ENCODE measurements around the gene KRT77. TPM values are rescaled to one million over a fixed set of nuclear protein-coding genes. Genes with fewer than 3 reads are reported as not detected.

The KRT77 gene
- total RNA-seq, 3 donors from 2014 or later (not counting 1 experiment from before 2014, with no cell fraction given): not detected

DNA sequence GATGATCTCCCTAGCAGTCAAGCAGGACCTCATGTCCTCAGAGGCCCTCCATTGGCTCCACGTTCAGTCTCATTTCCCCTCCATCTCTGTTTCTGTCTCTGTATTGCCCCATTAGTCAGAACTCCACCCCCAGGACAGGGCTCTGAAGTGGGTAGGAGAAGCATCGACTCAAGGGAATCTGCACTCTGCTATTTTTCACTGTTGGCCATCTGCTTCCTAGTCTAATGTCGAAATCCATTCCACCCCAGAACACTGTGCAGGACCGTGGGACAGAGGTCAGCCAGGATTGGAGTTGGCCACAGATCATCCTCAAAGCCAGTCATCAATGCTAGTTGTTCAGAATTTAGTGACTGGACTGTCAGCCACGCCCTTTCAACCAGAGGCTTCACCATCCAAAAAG, 10.1 kb downstream of the KRT77 start:
- TF ChIP-seq, protein P1, sequence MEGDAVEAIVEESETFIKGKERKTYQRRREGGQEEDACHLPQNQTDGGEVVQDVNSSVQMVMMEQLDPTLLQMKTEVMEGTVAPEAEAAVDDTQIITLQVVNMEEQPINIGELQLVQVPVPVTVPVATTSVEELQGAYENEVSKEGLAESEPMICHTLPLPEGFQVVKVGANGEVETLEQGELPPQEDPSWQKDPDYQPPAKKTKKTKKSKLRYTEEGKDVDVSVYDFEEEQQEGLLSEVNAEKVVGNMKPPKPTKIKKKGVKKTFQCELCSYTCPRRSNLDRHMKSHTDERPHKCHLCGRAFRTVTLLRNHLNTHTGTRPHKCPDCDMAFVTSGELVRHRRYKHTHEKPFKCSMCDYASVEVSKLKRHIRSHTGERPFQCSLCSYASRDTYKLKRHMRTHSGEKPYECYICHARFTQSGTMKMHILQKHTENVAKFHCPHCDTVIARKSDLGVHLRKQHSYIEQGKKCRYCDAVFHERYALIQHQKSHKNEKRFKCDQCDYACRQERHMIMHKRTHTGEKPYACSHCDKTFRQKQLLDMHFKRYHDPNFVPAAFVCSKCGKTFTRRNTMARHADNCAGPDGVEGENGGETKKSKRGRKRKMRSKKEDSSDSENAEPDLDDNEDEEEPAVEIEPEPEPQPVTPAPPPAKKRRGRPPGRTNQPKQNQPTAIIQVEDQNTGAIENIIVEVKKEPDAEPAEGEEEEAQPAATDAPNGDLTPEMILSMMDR (IDR thresholded peaks at IDR 0.05): no peak
- H3K36me3 Mint-ChIP-seq: no peaks in the 10 kb centered on the region
- no peaks in the 10 kb centered on the region for H3K9me3 Mint-ChIP-seq
- peaks cover 7% of the 10 kb centered on the region for H3K27me3 ChIP-seq (ENCODE audit: control insufficient read depth, insufficient read depth, low read length)
- H3K27ac Mint-ChIP-seq: no peak overlapping the region
- DNase-seq (no peak), ATAC-seq (no peak)
- intact Hi-C loops (cut with micrococcal nuclease): no loop called here
- no peak overlapping the region for H3K27ac ChIP-seq (ENCODE audit: low read length)
- no peaks in the 10 kb centered on the region for H3K36me3 ChIP-seq (ENCODE audit: control insufficient read depth, insufficient read depth, low read length)
- no peak overlapping the region for H3K4me3 ChIP-seq (ENCODE audit: low read length)
- no peaks in the 10 kb centered on the region for H3K9me3 ChIP-seq (ENCODE audit: control insufficient read depth, insufficient read depth, low read length)
- H3K4me3 Mint-ChIP-seq: peak overlapping the region; percentile 54
- H3K4me1 ChIP-seq (ENCODE audit: control insufficient read depth, insufficient read depth, low read length): peaks cover 12% of the 10 kb centered on the region
- peaks cover 24 to 38% of the 10 kb centered on the region in 2 donors for H3K4me1 Mint-ChIP-seq
- WGBS (ENCODE audit: insufficient coverage): 64% methylated on average over 5 of the region's 5 CpGs
- H3K27me3 Mint-ChIP-seq (ENCODE audit: low read depth in 2 of 2): peaks cover 0 to 19% of the 10 kb centered on the region in 2 donors

DNA sequence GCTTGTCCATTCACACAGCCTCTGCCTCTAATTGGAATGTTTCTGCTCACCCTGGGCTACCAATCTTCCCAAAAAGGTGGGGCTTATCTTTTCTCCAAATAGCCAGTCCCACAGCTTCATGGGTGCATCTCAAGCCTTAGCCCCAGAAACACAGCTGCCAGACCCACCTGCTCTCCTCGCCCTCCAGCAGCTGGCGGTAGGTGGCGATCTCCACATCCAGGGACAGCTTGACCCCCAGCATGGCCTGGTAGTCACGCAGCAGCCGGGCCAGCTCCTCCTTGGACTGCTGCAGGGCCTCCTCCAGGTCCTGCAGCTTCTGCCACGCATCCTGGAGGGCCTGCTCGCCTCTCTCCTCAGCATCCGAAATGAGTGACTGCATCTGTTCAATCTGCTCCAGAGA, 11.1 kb downstream of the KRT77 start:
- intact Hi-C loops (cut with micrococcal nuclease): no loop called here
- no peak overlapping the region for H3K27ac ChIP-seq (ENCODE audit: low read length)
- no peaks in the 10 kb centered on the region for H3K36me3 Mint-ChIP-seq
- H3K4me3 ChIP-seq (ENCODE audit: low read length): no peak overlapping the region
- H3K4me1 Mint-ChIP-seq: peaks cover 34 to 48% of the 10 kb centered on the region in 2 donors
- H3K27ac Mint-ChIP-seq: no peak overlapping the region
- TF ChIP-seq, protein P1 (IDR thresholded peaks at IDR 0.05): no peak
- H3K27me3 ChIP-seq (ENCODE audit: control insufficient read depth, insufficient read depth, low read length): peaks cover 7% of the 10 kb centered on the region
- H3K27me3 Mint-ChIP-seq (ENCODE audit: low read depth in 2 of 2): peaks cover 0 to 22% of the 10 kb centered on the region in 2 donors
- H3K9me3 ChIP-seq (ENCODE audit: control insufficient read depth, insufficient read depth, low read length): no peaks in the 10 kb centered on the region
- no peaks in the 10 kb centered on the region for H3K36me3 ChIP-seq (ENCODE audit: control insufficient read depth, insufficient read depth, low read length)
- DNase-seq (no peak), ATAC-seq (no peak)
- 95% methylated on average over 8 of the region's 8 CpGs for WGBS (ENCODE audit: insufficient coverage)
- peak overlapping the region; percentile 54 for H3K4me3 Mint-ChIP-seq
- no peaks in the 10 kb centered on the region for H3K9me3 Mint-ChIP-seq
- H3K4me1 ChIP-seq (ENCODE audit: control insufficient read depth, insufficient read depth, low read length): peaks cover 20% of the 10 kb centered on the region

DNA sequence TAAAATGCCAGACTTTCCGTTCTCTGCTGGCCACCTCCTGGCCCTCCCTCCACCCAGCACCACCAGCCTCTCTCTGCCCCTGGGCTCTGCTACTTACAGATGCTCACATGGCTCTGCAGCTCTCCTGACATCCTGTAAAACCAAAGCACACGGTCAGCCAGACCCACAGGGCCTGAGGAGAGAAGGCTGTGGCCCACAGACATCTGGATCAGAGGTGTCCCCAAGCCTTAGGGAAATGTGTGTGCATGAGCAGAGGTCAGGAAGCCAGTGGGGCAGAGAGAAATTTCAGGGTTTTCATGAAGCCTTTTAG, 11.5 kb downstream of the KRT77 start:
- WGBS (ENCODE audit: insufficient coverage): 93% methylated on average over 2 of the region's 2 CpGs
- no peak for ATAC-seq
- Mint-ChIP-seq H3K36me3 (no peaks in the 10 kb centered on the region), H3K27ac (peak overlapping the region in 1 of 2 donors; percentile 63), H3K9me3 (no peaks in the 10 kb centered on the region), H3K4me3 (peak overlapping the region; percentile 54), H3K27me3 (ENCODE audit: low read depth in 2 of 2) (peaks cover 0 to 22% of the 10 kb centered on the region in 2 donors), H3K4me1 (peaks cover 38 to 53% of the 10 kb centered on the region in 2 donors)
- DNase-seq: no peak
- intact Hi-C loops (cut with micrococcal nuclease): no loop called here
- Histone ChIP-seq H3K4me1 (ENCODE audit: control insufficient read depth, insufficient read depth, low read length) (peaks cover 23% of the 10 kb centered on the region), H3K9me3 (ENCODE audit: control insufficient read depth, insufficient read depth, low read length) (no peaks in the 10 kb centered on the region), H3K36me3 (ENCODE audit: control insufficient read depth, insufficient read depth, low read length) (no peaks in the 10 kb centered on the region), H3K27me3 (ENCODE audit: control insufficient read depth, insufficient read depth, low read length) (peaks cover 7% of the 10 kb centered on the region), H3K4me3 (ENCODE audit: low read length) (no peak overlapping the region), H3K27ac (ENCODE audit: low read length) (no peak overlapping the region)
- TF ChIP-seq, protein P1 (IDR thresholded peaks at IDR 0.05): no peak

Data from natural killer cell (primary cell).